IPS-20b (cell line): ENCODE measurements around the gene CCIN.

Source experiments
- H3K27ac ChIP-seq: one replicate; pipeline ENCODE4 v1.5.1; 2013; ENCODE audit warnings: low read length
- H3K27me3 ChIP-seq: 2 replicates; pipeline ENCODE4 v1.6.1; 2013; ENCODE audit warnings: mild to moderate bottlenecking, low read length, inconsistent platforms; ENCODE audit not compliant: insufficient read depth
- H3K36me3 ChIP-seq: 2 replicates; pipeline ENCODE4 v1.6.1; 2013; ENCODE audit warnings: low read depth, mild to moderate bottlenecking, inconsistent platforms, low read length, moderate library complexity; ENCODE audit not compliant: insufficient read depth
- H3K4me1 ChIP-seq: 2 replicates; pipeline ENCODE4 v1.6.1; 2013; ENCODE audit warnings: mild to moderate bottlenecking, control low read depth, inconsistent platforms, low read length, moderate library complexity; ENCODE audit not compliant: insufficient read depth
- H3K4me3 ChIP-seq: 2 replicates; pipeline ENCODE4 v1.5.1; 2013; ENCODE audit warnings: mild to moderate bottlenecking, low read length, inconsistent platforms
- H3K9ac ChIP-seq: 2 replicates; pipeline ENCODE4 v1.6.1; 2013; ENCODE audit warnings: low read depth, mild to moderate bottlenecking, inconsistent platforms, low read length, moderate library complexity
- H3K9me3 ChIP-seq: 2 replicates; pipeline ENCODE4 v1.6.1; 2013; ENCODE audit warnings: mild to moderate bottlenecking, low read depth, low read length, inconsistent platforms; ENCODE audit not compliant: insufficient read depth

Gene CCIN

GRCh38 chr9:36132086-36132485 is 37.1 kb upstream of the CCIN start:
- no peaks in the 10 kb centered on the region for H3K9me3 ChIP-seq
- no peak overlapping the region for H3K4me3 ChIP-seq
- no peak overlapping the region for H3K9ac ChIP-seq
- no peaks in the 10 kb centered on the region for H3K36me3 ChIP-seq
- H3K27me3 ChIP-seq, result peaks cover 50% of the 10 kb centered on the region
- peaks cover 5% of the 10 kb centered on the region; the same call in 1 of the 2 replicates for H3K4me1 ChIP-seq
- no peak overlapping the region for H3K27ac ChIP-seq

- no peaks in the 10 kb centered on the region for H3K9me3 ChIP-seq
- no peak overlapping the region for H3K27ac ChIP-seq
- H3K27me3 ChIP-seq, result peaks cover 74% of the 10 kb centered on the region
- no peak overlapping the region for H3K9ac ChIP-seq
- H3K4me1 ChIP-seq, result peaks cover 12% of the 10 kb centered on the region
- peak overlapping the region; percentile 14; the same call in 1 of the 2 replicates for H3K4me3 ChIP-seq
- H3K36me3 ChIP-seq, result no peaks in the 10 kb centered on the region
Measured at GRCh38 chr9:36134761-36135505, 34.3 kb upstream of the CCIN start.

GRCh38 chr9:36135741-36136271 is 33.4 kb upstream of the CCIN start:
- Histone ChIP-seq H3K4me1 (peaks cover 12% of the 10 kb centered on the region), H3K27ac (no peak overlapping the region), H3K27me3 (peaks cover 83% of the 10 kb centered on the region), H3K4me3 (peak overlapping the region; percentile 68), H3K9me3 (no peaks in the 10 kb centered on the region), H3K9ac (no peak overlapping the region), H3K36me3 (no peaks in the 10 kb centered on the region)

- H3K36me3 ChIP-seq, result no peaks in the 10 kb centered on the region
- H3K4me3 ChIP-seq, result peak within 1 kb of the TSS; percentile 68
- H3K9me3 ChIP-seq, result no peaks in the 10 kb centered on the region
- peaks cover 12% of the 10 kb centered on the region for H3K4me1 ChIP-seq
- H3K9ac ChIP-seq, result peak within 1 kb of the TSS; percentile 54; the same call in 1 of the 2 replicates
- H3K27me3 ChIP-seq, result peaks cover 84% of the 10 kb centered on the region
- H3K27ac ChIP-seq, result no peak within 1 kb of the TSS
Measured at GRCh38 chr9:36136272-36136893, 32.8 kb upstream of the CCIN start, which contains the start of gene GLIPR2. GLIPR2 (plus strand) TSS chr9:36136733; CDS start chr9:36136779, 46 bp downstream.

- Histone ChIP-seq H3K9me3 (no peaks in the 10 kb centered on the region), H3K4me3 (peak overlapping the region; percentile 68), H3K27ac (no peak overlapping the region), H3K9ac (peak overlapping the region; percentile 54; the same call in 1 of the 2 replicates), H3K27me3 (peaks cover 84% of the 10 kb centered on the region), H3K4me1 (peaks cover 12% of the 10 kb centered on the region), H3K36me3 (no peaks in the 10 kb centered on the region)
Measured at GRCh38 chr9:36136894-36137391, 32.2 kb upstream of the CCIN start.

- H3K4me1 ChIP-seq, result peaks cover 10% of the 10 kb centered on the region
- peak overlapping the region; percentile 68 for H3K4me3 ChIP-seq
- H3K9me3 ChIP-seq, result no peaks in the 10 kb centered on the region
- H3K27me3 ChIP-seq, result peaks cover 84% of the 10 kb centered on the region
- no peaks in the 10 kb centered on the region for H3K36me3 ChIP-seq
- peak overlapping the region; percentile 54; the same call in 1 of the 2 replicates for H3K9ac ChIP-seq
- H3K27ac ChIP-seq, result no peak overlapping the region
Measured at GRCh38 chr9:36137392-36138004, 31.7 kb upstream of the CCIN start.

GRCh38 chr9:36138496-36138895 is 30.7 kb upstream of the CCIN start:
- Histone ChIP-seq H3K4me1 (peaks cover 10% of the 10 kb centered on the region), H3K4me3 (no peak overlapping the region), H3K9ac (no peak overlapping the region), H3K27me3 (peaks cover 74% of the 10 kb centered on the region), H3K27ac (no peak overlapping the region), H3K36me3 (no peaks in the 10 kb centered on the region), H3K9me3 (no peaks in the 10 kb centered on the region)

GRCh38 chr9:36138901-36139300 is 30.3 kb upstream of the CCIN start:
- H3K4me3 ChIP-seq, result no peak overlapping the region
- no peak overlapping the region for H3K27ac ChIP-seq
- H3K36me3 ChIP-seq, result no peaks in the 10 kb centered on the region
- no peak overlapping the region for H3K9ac ChIP-seq
- H3K9me3 ChIP-seq, result no peaks in the 10 kb centered on the region
- H3K27me3 ChIP-seq, result peaks cover 70% of the 10 kb centered on the region
- peaks cover 10% of the 10 kb centered on the region for H3K4me1 ChIP-seq

- H3K9me3 ChIP-seq, result peaks cover 3% of the 10 kb centered on the region; the same call in 1 of the 2 replicates
- H3K36me3 ChIP-seq, result no peaks in the 10 kb centered on the region
- no peak overlapping the region for H3K9ac ChIP-seq
- peaks cover 56% of the 10 kb centered on the region for H3K27me3 ChIP-seq
- H3K27ac ChIP-seq, result no peak overlapping the region
- H3K4me1 ChIP-seq, result peaks cover 7% of the 10 kb centered on the region
- H3K4me3 ChIP-seq, result no peak overlapping the region
Measured at GRCh38 chr9:36140086-36141084, 28.8 kb upstream of the CCIN start.

GRCh38 chr9:36141288-36141687 is 27.9 kb upstream of the CCIN start:
- Histone ChIP-seq H3K27ac (no peak overlapping the region), H3K9ac (no peak overlapping the region), H3K27me3 (peaks cover 46% of the 10 kb centered on the region), H3K4me3 (no peak overlapping the region), H3K9me3 (peaks cover 6% of the 10 kb centered on the region; the same call in 1 of the 2 replicates), H3K4me1 (peaks cover 7% of the 10 kb centered on the region), H3K36me3 (no peaks in the 10 kb centered on the region)
